ENCODE results near the gene CENPL.

DNA sequence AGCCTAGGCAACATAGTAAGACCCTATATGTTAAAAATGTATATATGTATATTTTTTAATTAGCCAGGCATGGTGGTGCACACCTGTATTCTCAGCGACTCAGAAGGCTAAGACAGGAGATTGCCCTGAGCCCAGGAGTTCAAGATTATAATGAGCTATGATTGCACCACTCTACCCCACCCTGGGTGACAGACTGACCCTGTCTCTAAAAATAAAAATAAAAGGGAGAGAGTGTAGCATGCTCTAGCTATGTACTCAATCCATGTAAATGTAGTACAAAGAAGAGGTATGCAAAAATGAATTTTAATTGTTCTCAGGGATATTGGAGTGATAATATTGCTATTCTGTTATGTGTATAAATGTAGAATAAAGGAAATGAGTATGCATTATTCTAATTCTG lies 53.1 kb downstream of the CENPL start:
- TF ChIP-seq, protein P1, sequence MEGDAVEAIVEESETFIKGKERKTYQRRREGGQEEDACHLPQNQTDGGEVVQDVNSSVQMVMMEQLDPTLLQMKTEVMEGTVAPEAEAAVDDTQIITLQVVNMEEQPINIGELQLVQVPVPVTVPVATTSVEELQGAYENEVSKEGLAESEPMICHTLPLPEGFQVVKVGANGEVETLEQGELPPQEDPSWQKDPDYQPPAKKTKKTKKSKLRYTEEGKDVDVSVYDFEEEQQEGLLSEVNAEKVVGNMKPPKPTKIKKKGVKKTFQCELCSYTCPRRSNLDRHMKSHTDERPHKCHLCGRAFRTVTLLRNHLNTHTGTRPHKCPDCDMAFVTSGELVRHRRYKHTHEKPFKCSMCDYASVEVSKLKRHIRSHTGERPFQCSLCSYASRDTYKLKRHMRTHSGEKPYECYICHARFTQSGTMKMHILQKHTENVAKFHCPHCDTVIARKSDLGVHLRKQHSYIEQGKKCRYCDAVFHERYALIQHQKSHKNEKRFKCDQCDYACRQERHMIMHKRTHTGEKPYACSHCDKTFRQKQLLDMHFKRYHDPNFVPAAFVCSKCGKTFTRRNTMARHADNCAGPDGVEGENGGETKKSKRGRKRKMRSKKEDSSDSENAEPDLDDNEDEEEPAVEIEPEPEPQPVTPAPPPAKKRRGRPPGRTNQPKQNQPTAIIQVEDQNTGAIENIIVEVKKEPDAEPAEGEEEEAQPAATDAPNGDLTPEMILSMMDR (IDR thresholded peaks at IDR 0.05), result no peak
- TF ChIP-seq POLR2A (IDR thresholded peaks at IDR 0.05), result no peak

All from right lobe of liver (tissue), 4 donors.